HL-60/S4 treated with retinoic acid at 250 ng/mL for 4 days and 3 days (cell line): ENCODE measurements around the gene ATP2C2.
"Not testable (repeated sequence)": the region's sequence is repeated elsewhere in the genome, so short reads cannot be mapped to it uniquely, and the experiment has no call there.

ENCODE experiments used
- in situ Hi-C: fragments of 300-500 bp; cut with MboI; formaldehyde crosslinking; loops from 2 replicates; pipeline ENCODE4 v1.7.0; 2022; ENCODE audit warnings: low sequenced_read_pairs

The ATP2C2 gene

DNA sequence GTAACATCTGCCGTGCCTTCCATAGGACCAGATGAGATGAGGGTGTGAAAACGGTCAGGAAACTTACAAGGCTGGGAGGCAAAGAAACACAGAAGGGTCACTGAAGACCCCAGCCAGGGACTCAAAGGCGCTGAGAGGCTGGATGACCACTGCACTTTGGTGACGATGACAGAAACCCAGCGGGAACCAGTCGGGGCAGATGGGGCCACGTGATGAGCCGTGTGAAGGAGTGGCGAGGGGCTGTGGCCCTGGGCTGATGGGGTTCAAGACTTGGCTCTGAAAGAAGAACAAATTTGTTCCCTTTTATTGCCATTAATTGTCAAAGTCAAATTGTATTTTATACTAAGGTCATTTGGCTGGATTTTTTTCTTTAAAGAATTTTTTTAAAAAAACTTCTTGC is 28.6 kb upstream of the ATP2C2 start:
- in situ Hi-C loops, result no loop called here

DNA sequence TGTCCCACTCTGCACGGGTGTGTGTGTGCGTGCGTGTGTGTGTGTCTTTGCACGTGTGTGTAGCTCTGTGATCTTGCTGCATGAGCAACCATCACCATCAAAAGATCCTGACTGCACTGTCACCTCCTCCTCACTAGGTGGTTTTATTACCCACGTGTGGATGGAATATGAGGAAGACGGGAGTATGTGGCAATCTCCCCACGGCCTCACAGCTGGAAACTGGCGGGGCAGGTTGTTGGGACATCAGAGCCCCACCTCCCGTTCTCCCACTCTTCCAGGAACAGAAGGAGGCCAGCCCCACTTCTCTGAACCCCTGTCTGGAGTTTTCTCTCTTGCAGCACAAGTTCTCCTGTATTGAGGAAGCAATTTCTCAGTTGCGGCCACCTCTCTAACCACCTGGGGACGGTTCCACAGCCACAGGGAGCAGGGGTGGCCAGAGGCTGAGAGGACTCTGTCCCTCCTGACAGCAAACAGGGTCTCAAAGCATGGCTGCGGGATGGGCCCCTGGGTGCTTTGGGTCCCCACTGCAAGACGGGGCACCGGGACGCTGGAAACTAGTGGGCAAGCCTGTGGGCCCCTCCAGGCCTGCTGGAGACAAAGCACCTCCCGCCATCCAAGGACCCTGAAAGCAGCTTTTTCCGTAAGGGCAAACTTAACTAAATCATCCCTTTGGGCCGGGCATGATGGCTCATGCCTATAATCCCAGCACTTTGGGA is 27.9 kb upstream of the ATP2C2 start:
- in situ Hi-C loops, result no loop called here

DNA sequence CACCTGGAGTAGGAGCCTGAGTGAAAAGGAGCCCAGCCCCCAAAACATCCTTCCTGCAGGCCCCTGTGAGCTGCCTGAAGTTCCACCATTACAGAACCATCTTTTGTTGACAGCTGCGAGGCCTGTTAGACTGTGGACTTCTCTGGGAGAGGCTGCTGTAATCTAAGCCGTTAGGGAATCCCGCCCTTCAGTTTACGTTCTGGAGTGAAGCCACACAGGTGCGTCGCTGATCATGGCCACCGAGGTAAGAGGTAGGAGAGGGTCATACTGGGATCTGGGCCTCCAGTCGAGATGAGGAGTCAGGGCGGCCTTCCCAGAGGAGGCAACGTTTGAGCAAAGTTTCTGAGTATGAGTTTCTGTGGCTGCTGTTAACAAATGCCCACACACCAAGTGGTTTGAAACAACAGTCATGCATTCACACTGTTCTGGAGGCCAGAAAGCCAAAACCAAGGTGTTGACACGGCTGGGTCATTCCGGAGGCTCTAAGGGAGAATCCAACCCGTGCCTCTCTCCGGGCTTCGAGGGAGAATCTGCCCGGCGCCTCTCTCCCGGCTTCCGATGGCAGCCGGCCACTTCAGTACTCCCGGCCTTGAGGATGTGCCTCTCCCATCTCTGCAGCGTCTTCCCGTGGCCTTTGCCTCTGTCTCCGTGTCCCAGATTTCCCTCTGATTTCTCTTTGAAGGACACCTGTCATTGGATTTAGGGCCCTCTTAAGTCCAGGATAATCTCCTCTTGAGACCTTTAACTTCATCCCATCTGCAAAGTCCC is 26.6 kb upstream of the ATP2C2 start:
- in situ Hi-C loops, result no loop called here

DNA sequence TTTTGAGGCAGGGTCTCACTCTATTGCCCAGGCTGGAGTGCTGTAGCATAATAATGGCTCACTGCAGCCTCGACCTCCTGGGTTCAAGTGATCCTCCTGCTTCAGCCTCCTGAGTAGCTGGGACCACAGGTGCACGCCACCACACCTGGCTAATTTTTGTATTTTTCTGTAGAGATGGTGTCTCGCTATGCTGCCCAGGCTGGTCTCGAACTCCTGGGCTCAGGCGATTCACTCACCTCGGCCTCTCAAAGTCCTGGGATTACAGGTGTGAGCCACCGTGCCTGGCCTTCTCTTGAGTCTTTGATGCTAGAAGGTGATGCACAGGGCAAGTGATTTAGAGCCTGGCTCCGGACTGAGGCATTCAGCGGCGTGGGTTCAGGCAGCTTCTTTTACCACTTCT is 24.5 kb upstream of the ATP2C2 start:
- in situ Hi-C loops, result not testable (repeated sequence)

DNA sequence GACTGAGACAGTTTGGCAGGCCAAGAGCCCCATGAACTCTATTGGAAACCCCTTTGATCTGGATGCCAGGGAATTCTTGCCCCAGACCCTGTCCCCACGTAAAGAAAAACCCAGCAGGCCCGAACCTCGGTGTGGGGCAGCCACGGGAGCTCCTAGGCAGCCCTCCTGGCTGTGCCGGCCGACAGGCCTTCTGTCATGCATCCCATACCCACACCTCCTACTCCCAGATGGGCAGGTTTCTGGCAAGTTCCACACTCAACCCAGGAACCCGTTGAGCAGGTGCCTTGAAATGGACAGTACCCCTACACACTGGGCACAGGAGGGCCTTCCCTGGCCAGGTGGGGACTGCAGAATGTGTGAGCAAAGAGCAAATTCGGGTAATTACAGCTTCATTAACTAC is 23.6 kb upstream of the ATP2C2 start:
- in situ Hi-C loops, result no loop called here

- in situ Hi-C loops, result no loop called here
Measured at GRCh38 chr16:84347161-84347560, 21.2 kb upstream of the ATP2C2 start.

GRCh38 chr16:84348386-84348888 is 19.9 kb upstream of the ATP2C2 start:
- in situ Hi-C loops, result no loop called here

DNA sequence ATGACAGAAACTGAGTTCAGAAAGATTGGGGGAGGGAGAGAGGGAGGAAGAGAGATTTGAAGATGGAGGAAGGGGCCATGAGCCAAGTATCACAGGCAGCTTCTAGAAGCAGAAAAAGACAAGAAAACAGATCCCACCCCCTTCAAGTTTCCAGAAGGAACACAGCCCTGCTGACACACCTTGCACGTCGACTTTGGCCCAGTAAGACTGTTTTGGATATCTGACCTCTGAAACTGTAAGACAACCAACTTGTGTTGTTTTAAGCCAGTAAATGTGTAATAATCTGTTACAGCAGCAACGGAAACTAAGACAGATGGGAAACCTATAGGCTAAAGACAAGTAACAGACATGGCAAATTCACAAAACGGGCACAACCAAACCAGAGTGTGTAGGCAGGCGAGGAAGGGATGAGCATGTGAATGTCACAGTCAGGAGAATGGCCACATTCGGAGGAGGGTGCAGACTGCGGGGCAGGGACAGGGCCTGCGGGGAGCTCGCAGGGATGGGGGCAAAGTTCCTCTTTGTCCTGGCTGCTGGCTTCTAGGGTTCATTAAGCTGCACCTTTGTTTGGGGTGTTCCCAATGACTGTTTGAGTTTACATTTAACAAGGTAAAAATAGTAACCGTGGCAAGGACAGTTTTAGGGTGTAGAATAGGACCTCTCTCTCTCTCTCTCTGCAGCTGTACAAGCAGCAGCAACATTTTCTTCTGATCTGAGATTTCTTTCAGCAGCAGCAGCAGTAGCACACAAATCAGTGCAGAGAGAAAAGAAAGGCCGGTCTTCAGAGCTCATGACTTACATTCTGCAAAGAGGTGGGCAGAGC is 18.3 kb upstream of the ATP2C2 start:
- in situ Hi-C loops, result no loop called here

- in situ Hi-C loops, result no loop called here
Measured at GRCh38 chr16:84350685-84351400, 17.5 kb upstream of the ATP2C2 start.

DNA sequence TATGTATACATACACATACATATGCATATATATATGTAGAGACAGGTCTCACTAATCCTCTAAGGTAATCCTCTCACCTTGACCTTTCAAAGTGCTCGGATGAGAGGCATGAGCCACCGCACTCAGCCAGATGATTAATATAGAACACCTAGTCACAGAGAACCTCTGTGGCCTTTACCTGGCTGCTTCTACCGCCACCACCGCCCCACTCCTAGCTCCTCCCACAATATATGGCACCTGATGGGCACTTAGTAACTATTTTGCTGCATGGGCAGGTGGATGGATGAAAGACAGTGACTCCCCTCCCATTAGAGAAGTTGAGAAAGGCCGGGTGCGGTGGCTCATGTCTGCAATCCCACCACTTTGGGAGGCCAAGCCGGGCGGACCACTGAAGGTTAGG is 16.7 kb upstream of the ATP2C2 start:
- in situ Hi-C loops, result no loop called here

DNA sequence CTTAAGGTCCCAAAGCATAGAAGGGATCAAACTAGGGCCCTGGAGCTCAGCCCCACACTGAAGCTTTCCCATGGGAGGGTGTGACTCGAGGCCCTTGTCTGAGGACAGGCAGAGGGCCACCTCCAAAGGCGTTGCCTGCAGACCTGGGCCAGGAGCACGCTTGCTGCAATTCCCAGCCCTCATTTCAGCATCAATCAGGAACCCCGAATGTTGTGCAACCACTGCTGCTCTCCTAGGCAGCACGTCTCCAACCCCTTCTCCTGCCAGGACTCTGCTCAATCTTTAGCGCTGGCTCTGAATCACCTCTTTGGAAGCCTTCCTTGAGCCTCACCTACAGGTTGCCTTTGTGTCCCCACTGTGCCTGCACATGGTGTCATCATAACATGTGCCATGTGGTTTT is 14.0 kb upstream of the ATP2C2 start:
- in situ Hi-C loops, result no loop called here

DNA sequence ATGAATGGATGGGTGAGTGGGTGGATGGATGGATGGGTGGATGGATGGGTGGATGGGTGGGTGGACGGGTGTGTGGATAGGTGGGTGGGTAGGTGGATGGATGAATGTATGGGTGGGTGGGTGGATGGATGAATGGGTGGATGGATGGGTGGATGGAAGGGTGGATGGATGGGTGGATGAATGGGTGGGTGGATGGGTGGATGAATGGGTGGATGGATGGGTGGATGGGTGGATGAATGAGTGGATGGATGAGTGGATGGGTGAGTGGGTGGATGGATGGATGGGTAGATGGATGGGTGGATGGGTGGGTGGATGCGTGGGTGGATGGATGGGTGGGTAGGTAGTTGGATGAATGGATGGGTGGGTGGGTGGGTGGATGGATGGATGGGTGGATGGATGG is 13.2 kb upstream of the ATP2C2 start:
- in situ Hi-C loops, result no loop called here

- in situ Hi-C loops, result no loop called here
Measured at GRCh38 chr16:84356176-84356575, 12.2 kb upstream of the ATP2C2 start.

GRCh38 chr16:84356591-84357116 is 11.7 kb upstream of the ATP2C2 start:
- in situ Hi-C loops, result no loop called here

GRCh38 chr16:84357191-84357651 is 11.1 kb upstream of the ATP2C2 start:
- in situ Hi-C loops, result no loop called here

DNA sequence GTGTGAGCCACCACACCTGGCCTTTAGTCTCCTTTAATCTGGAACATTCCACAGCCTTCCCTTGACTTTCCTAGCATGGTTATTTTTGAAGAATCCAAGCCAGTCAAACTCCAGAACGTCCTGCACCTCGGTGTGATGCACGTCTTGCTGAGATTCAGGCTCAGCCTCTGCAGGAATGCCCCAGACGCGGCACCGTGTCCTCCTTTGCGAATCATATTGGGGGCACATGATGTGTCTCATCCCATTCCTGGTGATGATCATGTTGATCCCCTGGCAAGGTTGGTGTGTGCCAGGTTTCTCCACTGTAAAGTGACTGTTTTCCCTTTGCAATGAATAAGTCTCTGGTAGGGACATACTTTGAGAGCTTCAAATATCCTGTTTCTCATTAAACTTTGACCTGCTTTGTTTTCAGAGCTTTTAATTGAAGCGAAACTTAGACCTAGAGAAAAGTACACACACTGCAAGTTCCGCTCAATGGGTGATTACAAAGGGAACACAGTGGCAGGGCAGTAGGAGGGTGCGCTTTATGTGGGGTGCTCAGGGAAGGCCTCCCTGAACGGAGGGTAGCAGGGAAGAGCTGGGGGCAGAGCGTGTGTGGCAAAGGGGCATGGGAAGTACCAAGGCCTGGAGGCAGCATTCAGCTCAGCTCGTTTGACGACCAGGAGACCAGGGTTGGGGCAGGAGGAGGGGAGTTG is 9.6 kb upstream of the ATP2C2 start:
- in situ Hi-C loops, result no loop called here

GRCh38 chr16:84359326-84359725 is 9.0 kb upstream of the ATP2C2 start:
- in situ Hi-C loops, result no loop called here

DNA sequence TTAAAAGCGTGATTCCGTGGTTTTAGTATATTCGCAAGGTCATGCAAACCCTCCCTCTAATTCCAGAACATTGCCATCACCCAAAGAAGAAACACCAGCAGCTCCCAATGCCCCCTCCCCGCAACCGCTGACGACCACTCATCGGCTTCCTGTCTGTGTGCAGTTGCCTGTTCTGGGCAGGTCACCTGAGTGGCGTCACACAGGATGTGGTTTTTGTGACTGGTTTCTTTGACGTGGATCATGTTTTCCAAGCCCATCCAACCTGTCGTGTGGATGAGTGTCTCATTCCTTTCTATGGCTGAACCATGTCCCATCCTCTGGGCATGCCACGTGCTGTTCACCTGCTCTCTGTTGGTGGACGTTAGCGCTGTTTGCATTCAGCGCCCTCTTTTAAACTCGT is 8.2 kb upstream of the ATP2C2 start:
- in situ Hi-C loops, result no loop called here

DNA sequence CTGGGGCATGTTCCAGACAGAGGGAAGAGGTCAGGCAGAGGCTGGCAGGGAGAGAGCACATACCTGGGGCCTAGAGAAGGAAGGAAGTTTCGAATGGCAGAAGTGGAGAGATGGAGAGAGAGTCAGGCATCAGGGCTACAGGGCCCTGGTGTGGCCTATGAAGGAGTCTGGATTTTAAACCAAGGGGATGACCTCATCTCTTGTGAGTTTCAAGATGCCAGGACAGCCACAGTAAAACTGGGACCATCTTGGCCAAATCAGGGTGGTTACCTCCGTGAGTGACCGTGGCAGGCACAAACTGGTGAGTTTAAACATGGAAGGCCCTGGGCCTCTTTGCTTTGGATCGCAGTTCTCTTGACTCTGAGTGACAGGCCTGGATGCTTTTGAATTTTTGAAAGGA is 7.6 kb upstream of the ATP2C2 start:
- in situ Hi-C loops, result no loop called here

DNA sequence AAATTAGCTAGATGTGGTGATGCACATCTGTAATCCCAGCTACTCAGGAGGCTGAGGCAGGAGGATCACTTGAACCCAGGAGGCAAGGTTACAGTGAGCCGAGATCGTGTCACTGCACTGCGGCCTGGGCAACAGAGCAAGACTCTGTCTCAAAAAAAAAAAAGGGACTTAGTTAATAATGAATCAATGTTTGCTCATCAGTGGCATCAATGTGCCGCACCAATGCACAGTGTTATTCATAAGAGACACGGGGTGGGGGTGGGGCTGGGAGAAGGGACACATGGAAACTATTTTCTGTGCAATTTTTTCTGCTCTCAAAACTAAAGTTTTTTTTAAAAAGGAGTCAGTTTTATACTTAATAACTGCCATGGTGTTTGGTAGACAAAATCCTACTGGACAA is 6.8 kb upstream of the ATP2C2 start:
- in situ Hi-C loops, result no loop called here
